ENCODE measurements around the gene SRRM4.

DNA sequence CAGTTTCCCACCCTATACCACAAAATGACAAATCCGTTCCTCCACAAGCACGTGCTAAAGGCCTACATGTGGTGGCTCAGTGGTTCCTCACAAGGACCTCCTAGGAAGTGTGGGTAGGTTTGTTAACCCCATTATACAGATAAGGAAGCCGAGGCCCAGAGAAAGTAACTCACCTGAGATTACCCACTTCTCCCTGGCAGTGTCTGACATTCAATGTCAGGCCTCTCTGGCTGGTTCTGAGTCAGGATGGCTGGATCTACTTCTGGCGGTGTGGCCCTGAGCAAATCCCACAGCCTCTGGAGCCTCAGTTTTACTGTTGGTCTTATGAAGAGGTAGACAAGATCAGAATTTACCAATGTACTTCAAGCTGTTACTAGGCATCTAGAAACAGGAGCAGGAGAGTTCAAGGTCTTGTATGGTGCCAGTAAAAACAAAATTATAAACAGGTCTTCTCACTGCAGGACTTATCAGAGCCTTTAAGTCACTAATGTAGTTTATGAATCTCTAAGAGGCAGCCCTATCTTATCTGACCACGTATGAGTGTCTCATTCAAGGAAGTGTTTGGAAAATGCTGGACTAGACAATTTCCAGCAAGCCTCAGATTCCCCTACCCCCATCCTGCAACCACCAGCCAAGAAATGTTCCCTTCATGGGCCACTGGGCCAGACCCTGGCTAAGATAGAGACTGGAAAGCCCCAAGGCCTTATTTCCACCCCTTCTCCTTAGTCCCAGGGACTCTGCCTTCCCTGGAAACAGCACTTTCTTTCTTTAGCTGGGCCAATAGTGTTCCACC is 201.6 kb downstream of the SRRM4 start:
- TF ChIP-seq, protein P1, sequence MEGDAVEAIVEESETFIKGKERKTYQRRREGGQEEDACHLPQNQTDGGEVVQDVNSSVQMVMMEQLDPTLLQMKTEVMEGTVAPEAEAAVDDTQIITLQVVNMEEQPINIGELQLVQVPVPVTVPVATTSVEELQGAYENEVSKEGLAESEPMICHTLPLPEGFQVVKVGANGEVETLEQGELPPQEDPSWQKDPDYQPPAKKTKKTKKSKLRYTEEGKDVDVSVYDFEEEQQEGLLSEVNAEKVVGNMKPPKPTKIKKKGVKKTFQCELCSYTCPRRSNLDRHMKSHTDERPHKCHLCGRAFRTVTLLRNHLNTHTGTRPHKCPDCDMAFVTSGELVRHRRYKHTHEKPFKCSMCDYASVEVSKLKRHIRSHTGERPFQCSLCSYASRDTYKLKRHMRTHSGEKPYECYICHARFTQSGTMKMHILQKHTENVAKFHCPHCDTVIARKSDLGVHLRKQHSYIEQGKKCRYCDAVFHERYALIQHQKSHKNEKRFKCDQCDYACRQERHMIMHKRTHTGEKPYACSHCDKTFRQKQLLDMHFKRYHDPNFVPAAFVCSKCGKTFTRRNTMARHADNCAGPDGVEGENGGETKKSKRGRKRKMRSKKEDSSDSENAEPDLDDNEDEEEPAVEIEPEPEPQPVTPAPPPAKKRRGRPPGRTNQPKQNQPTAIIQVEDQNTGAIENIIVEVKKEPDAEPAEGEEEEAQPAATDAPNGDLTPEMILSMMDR (IDR thresholded peaks at IDR 0.05; ENCODE audit: low read depth, low read length, poor library complexity, severe bottlenecking), result no peak
- TF ChIP-seq EZH2phosphoT487 (IDR thresholded peaks at IDR 0.05; ENCODE audit: borderline replicate concordance, low read length), result no peak

All from DOHH2 (cell line).